Stomach (tissue), 4 donors: Measurements from ENCODE around the gene CYTH2.
"Not testable (repeated sequence)": the region's sequence is repeated elsewhere in the genome, so short reads cannot be mapped to it uniquely, and the experiment has no call there.

Experiments
- EP300 ChIP-seq: sonication (generic); formaldehyde crosslinking; IDR thresholded peaks from one replicate; pipeline ENCODE4 v1.6.1; 2017; ENCODE audit warnings: antibody characterized with exemption
- POLR2AphosphoS5 ChIP-seq, 3 donors: sonication (generic); formaldehyde crosslinking; IDR thresholded peaks; one replicate each; pipeline ENCODE4 v1.6.1; 2016; ENCODE audit warnings: antibody characterized with exemption in 3 of 3
- TF ChIP-seq, protein P1 (sequence below), 7 experiments: fragments of 450-650 bp in 4 of 7; fragments of 200-600 bp in 3 of 7; sonication (generic) in 3 of 7; IDR thresholded peaks; one replicate each; pipeline ENCODE4 v1.5.1; 2016 to 2019; ENCODE audit warnings: antibody characterized with exemption in 7 of 7, control low read depth in 2 of 7, mild to moderate bottlenecking in 1 of 7

DNA sequence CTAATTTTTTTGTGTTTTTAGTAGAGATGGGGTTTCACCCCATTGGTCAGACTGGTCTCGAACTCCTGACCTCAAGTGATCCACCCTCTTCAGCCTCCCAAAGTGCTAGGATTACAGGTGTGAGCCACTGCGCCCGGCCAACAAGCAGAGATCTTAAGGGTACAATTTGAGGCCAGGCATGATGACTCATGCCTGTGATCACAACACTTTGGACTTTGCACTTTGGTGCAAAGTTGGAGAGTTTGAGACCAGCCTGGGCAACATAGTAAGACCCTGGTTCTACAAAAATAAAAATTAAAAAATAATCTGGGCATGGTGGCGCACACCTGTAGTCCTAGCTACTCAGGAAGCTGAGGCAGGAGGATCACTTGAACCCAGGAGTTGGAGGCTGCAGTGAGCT is 50.3 kb downstream of the CYTH2 start:
- TF ChIP-seq, protein P1, sequence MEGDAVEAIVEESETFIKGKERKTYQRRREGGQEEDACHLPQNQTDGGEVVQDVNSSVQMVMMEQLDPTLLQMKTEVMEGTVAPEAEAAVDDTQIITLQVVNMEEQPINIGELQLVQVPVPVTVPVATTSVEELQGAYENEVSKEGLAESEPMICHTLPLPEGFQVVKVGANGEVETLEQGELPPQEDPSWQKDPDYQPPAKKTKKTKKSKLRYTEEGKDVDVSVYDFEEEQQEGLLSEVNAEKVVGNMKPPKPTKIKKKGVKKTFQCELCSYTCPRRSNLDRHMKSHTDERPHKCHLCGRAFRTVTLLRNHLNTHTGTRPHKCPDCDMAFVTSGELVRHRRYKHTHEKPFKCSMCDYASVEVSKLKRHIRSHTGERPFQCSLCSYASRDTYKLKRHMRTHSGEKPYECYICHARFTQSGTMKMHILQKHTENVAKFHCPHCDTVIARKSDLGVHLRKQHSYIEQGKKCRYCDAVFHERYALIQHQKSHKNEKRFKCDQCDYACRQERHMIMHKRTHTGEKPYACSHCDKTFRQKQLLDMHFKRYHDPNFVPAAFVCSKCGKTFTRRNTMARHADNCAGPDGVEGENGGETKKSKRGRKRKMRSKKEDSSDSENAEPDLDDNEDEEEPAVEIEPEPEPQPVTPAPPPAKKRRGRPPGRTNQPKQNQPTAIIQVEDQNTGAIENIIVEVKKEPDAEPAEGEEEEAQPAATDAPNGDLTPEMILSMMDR (IDR thresholded peaks at IDR 0.05) = not testable (repeated sequence)
- TF ChIP-seq EP300; POLR2AphosphoS5 (IDR thresholded peaks at IDR 0.05): not testable (repeated sequence)
